GM12891 (cell line): ENCODE measurements around the gene VSNL1.

Experiments used
- DNase-seq: peaks from one replicate; pipeline ENCODE4 v3.0.0; 2011; ENCODE audit warnings: low spot score; ENCODE audit not compliant: insufficient read length
- FAIRE-seq: peaks from 2 replicates; lab custom pipeline; 2011; peaks lifted over from hg19 to GRCh38; lab: Jason Lieb, UNC
- PAX5 ChIP-seq: IDR thresholded peaks from 2 replicates; pipeline ENCODE4 v1.6.1; 2011; ENCODE audit warnings: low read length, moderate library complexity, mild to moderate bottlenecking; ENCODE audit not compliant: insufficient read depth, severe bottlenecking
- POLR2A ChIP-seq: IDR thresholded peaks from 2 replicates; pipeline ENCODE4 v1.6.1; 2011; ENCODE audit warnings: low read depth, low read length, control low read depth
- POLR2AphosphoS5 ChIP-seq: IDR thresholded peaks from 2 replicates; pipeline ENCODE4 v1.6.1; 2011; ENCODE audit warnings: low read depth, low read length, control low read depth
- POU2F2 ChIP-seq: IDR thresholded peaks from 2 replicates; pipeline ENCODE4 v1.6.1; 2011; ENCODE audit warnings: low read depth, mild to moderate bottlenecking, control low read depth, low read length, moderate library complexity
- SPI1 ChIP-seq: IDR thresholded peaks from 2 replicates; pipeline ENCODE4 v1.6.1; 2011; ENCODE audit warnings: low read depth, low read length, control low read depth
- TAF1 ChIP-seq: IDR thresholded peaks from 2 replicates; pipeline ENCODE4 v1.6.1; 2011; ENCODE audit warnings: low read depth, low read length, control low read depth

VSNL1 gene

DNA sequence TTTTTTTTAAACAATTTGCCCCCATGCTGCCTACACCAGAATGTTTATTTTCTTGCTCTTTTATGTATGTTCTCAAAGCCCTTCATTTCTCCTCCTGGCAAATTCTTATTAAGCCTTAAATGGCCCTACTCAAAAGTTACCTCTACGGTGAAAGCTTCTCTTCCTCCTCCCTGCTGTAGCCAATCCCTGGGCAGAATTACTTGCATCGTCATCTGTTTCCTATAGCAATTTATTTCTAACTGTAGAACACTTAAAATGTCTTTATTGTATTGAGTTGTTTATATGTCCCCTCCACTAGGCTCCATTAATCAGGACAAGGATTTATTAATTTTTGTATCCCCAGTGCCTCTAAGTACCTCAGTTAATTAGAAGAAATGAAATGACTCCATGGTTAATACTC is 19.7 kb upstream of the VSNL1 start:
- TF ChIP-seq POLR2AphosphoS5 (no peak), SPI1 (no peak), PAX5 (no peak), POLR2A (no peak), TAF1 (no peak), POU2F2 (no peak)
- FAIRE-seq, result peak; percentile 54
- DNase-seq, result no peak

GRCh38 chr2:17521621-17522020 is 18.9 kb upstream of the VSNL1 start:
- TF ChIP-seq POU2F2 (no peak), TAF1 (no peak)
- DNase-seq (no peak), FAIRE-seq (no peak)

GRCh38 chr2:17522303-17522702 is 18.2 kb upstream of the VSNL1 start:
- no peak for TF ChIP-seq PAX5
- no peak for TF ChIP-seq POLR2AphosphoS5
- no peak for TF ChIP-seq SPI1
- TF ChIP-seq POLR2A, result no peak
- TF ChIP-seq TAF1, result no peak
- no peak for TF ChIP-seq POU2F2
- DNase-seq (no peak), FAIRE-seq (no peak)

DNA sequence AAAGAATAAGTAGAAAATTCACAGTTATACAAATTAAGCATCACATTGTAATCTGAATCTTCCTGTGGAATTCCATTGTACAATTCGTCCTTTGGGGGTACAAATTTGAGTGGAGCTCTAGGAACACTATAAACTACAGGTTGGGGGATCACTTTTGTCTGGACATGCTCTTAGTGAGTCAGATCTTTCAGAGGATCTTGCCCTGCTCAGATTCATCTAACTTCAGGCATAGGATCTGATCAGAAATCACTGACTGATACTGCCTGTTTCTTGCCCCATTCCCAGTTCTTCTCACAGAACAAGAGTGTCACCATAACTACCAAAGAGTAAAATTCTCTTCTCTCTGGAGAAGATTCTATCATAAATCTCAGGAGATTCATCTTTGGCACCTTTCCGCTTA is 10.7 kb upstream of the VSNL1 start:
- TF ChIP-seq TAF1 (no peak), POU2F2 (no peak), PAX5 (no peak), SPI1 (no peak), POLR2AphosphoS5 (no peak), POLR2A (no peak)
- FAIRE-seq, result no peak
- DNase-seq, result no peak

GRCh38 chr2:17533546-17533945 is 7.0 kb upstream of the VSNL1 start:
- DNase-seq, result no peak
- FAIRE-seq, result no peak
- no peak for TF ChIP-seq PAX5
- TF ChIP-seq POU2F2, result no peak
- no peak for TF ChIP-seq POLR2AphosphoS5
- no peak for TF ChIP-seq TAF1
- no peak for TF ChIP-seq SPI1
- TF ChIP-seq POLR2A, result no peak

DNA sequence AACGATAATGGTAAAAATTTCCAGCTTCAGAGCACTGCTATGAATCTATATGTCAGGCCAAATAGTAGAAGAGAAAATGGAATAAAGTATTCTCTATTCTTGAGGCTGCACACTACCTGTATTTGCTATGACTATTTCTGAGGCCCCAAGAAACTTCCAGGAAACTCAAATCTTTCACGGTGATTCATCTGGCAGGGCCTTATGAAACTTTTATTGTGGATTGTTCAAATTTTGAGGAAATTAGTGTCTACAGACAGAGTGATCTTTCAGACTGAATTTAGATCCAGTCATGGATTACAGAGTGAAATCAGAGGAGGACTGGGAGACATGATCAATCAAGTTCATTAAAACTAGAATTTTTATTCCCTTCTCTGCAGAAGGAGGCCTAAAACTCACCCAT is 4.1 kb upstream of the VSNL1 start:
- TF ChIP-seq TAF1, result no peak
- no peak for TF ChIP-seq PAX5
- no peak for TF ChIP-seq POU2F2
- TF ChIP-seq POLR2A, result no peak
- no peak for TF ChIP-seq POLR2AphosphoS5
- no peak for TF ChIP-seq SPI1
- DNase-seq (no peak), FAIRE-seq (no peak)

DNA sequence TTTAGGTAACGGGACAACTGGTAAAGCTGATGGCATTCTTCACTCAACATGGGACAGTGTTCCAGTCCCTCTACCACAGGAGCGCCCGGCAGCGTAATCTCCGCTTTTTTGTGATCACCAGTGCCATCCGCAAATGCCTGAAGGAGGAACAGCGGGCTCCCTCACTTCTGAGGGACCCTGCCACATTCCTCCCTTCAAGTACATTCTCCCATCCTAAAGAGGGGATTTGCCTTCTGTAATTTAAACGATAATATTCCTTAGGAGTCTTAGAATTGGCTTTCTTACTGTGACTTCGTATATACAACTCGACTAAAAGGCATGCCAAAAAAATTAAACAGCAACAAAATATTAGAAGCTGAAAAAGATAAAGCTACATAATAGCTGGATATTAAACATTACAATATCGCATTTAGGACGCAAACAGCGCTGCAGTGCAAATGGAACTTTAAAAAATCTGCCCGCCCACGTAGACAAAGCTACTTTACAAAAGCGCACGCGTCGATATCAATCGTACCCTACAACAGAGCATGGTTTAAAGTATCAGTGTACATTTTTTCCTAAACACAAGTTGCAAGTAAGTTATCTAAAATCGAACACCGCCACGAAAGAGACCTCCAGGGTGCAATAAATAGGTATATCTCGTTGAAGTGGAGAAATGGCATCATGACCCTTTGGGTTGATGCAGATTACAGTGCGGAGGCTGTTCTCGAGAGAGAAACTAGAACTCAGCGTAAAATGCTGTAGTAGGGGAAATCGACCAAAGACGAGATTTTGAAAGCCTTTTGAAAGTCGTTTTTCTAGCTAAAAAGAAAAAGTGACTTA is 2.3 kb upstream of the VSNL1 start:
- no peak for TF ChIP-seq PAX5
- TF ChIP-seq SPI1, result no peak
- TF ChIP-seq POU2F2, result no peak
- no peak for TF ChIP-seq POLR2AphosphoS5
- no peak for TF ChIP-seq TAF1
- no peak for TF ChIP-seq POLR2A
- FAIRE-seq, result peak; percentile 81
- no peak for DNase-seq

GRCh38 chr2:17538844-17539554 is 1.5 kb upstream of the VSNL1 start:
- TF ChIP-seq SPI1, result no peak
- TF ChIP-seq POLR2AphosphoS5, result no peak
- TF ChIP-seq PAX5, result no peak
- TF ChIP-seq POLR2A, result no peak
- TF ChIP-seq TAF1, result no peak
- TF ChIP-seq POU2F2, result no peak
- DNase-seq (peak; percentile 30), FAIRE-seq (no peak)

DNA sequence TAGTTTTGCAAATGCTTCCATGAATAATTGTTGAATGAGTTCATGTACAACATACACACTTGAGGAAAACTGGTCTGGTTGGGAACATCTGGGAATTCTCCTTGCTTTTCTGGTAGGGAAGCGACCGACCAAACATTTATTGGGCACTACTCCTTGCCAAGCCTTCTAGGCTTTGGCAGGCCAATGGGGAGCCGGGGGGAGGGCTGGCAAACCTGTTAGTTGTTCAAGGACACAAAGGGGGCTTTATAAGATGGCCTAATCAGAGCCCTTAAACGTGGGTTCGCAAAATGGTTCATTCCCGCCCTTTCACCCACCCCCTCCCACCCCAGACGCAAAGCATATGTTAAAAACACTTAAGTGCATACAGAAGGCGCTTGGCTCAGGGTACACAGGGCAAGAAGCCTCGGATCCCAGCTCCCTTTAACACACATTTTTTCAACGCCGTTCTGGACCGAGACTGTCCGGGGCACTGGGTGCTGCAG is 844 bp upstream of the VSNL1 start:
- TF ChIP-seq TAF1 (no peak), POLR2A (no peak), PAX5 (no peak), POLR2AphosphoS5 (no peak), SPI1 (no peak), POU2F2 (no peak)
- DNase-seq, result no peak
- FAIRE-seq, result no peak
